Activated CD4-positive, alpha-beta T cell treated with anti-CD3 and anti-CD28 coated beads, Interleukin-2, amount 50 U/mL, for 48 hours (primary cell): ENCODE data around the gene PRPF6.
A peak's percentile ranks its signal among the peaks of the same experiment; 100 is the strongest.
"Not testable (repeated sequence)": the region's sequence is repeated elsewhere in the genome, so short reads cannot be mapped to it uniquely, and the experiment has no call there.

Source experiments
- DNase-seq, 2 experiments: peaks; one replicate each; pipeline ENCODE4 v3.0.0-alpha.2; 2020

Gene PRPF6

DNA sequence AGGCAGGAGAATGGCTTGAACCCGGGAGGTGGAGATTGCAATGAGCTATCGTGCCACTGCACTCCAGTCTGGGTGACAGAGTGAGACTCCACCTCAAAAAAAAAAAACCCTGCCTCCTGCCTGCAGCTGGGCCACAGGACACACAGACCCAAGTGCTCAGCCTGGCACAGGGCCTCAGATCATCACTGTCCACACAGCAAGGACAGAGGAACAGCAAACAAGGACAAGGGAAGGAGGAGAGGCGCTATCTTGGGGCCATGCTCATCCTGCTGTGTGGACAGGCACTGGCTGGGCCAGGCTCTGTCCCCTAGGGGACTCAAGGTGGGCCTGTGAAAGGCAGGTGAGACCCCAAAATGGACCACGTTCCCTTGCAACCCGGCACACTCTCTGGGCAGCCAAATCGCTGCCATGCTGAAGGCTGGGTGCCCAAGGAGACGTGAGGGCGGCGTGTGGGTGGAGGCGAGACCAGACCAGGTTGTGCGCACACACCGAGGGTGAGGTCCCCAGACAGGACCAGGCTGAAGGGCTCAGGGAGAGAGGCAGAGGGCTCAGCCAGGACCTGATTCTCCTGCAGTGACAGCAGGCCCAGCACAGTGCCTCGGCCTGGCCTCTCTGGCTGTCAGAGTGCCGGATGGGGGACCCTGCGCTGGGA is 33.8 kb upstream of the PRPF6 start:
- DNase-seq = no peak

DNA sequence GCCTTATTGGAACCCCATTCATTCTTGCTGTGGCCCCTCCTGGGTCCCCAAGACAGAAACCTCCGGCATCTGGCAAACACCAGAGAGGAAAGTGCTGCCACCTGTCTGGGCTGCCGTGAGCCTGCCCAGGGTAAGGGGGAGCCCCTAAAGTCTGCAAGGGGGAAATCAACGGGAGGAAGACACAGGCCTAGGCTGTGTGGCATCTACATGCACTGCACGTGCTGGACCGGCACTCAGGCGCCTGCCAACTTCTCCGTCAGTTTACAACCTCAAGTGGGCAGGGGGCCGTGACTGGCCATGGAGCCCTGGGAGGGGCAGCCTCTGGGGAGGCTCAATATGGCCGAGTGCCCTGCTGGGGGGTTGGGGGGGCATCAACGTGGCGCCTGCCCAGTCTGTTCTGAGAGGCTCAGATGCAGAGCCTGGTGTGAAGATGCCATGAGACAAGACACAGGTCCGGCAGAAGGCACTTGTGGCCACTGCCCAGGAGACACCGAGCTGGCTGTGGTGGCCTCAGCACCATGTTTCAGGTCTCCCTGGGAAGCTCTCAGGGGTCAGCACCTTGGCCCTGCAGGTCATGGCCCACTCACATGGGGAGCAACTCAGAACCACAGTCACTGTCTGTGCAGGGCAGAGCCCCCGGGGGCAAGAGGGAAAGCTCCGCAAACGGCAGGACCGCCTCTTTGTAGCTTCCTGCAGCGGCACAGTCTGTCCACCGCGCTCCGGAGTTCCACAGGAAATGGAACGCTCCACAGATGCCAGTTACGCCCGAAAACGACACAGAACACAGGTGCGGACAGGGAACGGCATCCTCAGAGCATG is 33.1 kb upstream of the PRPF6 start:
- peak; percentile 29 to 38 for DNase-seq

DNA sequence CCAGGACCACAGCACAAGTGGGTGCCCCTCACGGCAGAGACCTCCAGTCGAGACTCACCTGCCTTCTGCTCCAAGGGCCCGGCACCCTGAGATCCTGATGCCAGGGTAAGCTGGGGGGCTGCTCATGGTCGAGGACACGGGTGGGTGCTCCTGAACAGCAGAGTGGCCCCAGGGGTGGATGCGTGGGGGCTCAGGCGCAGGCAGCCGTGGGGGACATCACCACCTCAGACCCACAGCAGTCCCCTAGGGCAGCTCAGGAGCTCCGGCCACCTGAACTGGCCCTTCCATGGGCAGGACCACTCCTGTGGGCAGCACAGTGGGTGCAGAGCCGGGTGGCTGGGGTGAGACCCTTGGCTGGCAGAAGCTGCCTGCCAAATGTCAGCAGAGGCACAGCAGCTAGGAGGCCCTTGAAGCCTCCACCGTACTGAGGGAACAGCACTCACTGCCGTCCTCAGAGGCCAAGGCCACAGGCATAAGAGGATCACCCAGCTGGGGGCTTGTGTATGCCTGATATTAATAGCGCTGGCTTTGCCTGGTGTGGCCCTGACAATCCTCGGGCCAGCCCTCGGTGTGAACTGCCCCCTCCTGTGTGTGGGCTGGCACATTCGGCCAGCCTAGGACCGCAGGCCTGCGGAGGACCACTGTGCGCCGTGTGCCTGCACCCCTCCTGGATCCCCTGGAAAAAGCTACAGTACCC is 30.1 kb upstream of the PRPF6 start:
- no peak for DNase-seq

DNA sequence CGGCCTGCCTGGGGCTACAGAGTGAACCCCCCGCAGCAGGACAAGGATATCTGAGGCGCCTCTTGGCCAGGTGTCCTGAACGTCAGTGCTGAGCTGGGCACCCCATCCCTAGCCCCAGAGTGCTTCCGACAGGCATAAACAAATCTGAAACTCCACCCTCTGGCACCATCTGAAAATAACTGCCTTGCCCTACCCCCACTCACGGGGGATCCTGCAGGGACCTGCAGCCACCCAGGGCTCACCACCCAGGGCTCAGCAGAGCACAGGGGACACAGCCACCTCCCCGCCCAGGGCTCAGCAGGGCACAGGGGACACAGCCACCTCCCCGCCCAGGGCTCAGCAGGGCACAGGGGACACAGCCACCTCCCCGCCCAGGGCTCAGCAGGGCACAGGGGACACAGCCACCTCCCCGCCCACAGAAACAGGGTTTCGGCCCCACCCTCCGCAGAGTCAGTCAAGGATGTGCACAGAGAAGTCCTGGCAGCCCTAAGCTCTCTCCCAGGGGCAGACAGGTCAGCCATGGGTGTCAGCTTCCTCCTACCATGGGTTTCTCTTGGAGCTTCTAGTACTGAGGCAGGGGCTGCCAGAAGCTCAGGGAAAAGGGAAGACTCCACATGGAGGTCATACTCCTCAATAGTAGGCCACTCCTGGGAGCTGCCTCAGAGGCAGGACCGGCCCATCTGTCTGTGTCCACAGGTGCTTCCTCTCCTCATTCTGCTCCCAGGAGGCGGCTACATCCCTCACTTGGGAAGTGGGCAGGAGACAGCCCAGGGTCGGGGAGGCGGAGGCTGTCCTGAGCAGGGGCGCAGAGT is 29.3 kb upstream of the PRPF6 start:
- DNase-seq = no peak

DNA sequence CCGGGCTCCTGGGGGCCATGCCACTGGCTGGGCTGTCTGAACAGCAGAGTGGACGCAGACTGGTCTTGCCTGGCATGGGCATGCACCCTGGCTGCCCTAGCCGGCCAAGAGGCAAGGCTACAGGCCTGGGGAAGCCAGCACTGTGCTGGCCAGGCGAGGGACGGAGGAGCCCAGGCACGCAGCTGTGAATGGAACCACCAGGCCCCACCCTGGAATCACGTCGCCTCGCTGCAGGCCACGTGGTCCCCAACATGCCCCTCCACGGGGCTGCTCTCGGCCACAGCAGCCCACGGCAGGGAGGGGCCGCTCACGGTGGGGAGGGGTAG is 28.8 kb upstream of the PRPF6 start:
- no peak for DNase-seq

DNA sequence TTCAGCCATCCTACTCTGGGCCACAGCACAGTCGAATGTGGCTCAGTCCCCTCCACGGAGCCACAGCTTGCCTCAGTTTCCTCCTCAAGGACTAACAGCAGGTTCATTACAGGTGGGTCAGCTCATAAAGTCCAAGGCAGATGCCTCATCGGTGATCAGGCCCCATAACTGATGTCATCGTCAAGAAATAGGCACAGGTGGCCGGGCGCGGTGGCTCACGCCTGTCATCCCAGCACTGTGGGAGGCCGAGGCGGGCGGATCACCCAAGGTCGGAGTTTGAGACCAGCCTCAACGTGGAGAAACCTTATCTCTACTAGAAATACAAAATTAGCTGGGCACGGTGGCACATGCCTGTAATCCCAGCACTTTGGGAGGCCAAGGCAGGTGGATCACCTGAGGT is 28.2 kb upstream of the PRPF6 start:
- DNase-seq = no peak

DNA sequence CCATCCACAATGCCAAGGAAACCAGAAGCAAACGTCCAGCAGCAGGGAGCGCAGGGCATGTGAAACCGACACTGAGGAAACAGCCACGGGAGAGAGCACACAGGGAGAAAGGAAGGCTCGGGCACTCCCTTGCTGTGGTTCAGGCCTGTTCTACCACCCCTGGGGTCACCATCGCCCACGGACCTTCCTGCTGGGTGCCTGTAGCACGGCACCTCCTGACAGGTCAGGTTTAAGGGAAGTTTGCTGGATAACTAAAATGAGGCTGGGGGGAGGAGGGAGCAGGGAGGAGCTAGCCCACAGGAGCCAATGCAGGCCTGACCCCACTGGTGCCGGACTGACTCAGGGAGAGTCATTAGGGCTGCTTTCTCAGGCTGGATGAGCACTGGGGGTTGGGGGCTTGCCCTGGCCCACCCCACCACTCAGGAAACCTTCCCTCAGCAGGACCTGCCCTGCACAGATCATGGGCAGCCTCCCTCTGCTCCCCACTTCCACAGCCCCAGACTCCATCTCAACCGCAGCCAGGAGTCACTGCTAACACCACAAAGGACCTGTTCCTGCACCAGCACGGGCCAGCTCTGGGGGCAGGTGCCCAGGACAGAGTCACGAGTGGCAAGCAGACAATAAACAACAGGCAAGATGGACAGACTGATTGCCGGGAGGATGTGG is 27.0 kb upstream of the PRPF6 start:
- no peak for DNase-seq

DNA sequence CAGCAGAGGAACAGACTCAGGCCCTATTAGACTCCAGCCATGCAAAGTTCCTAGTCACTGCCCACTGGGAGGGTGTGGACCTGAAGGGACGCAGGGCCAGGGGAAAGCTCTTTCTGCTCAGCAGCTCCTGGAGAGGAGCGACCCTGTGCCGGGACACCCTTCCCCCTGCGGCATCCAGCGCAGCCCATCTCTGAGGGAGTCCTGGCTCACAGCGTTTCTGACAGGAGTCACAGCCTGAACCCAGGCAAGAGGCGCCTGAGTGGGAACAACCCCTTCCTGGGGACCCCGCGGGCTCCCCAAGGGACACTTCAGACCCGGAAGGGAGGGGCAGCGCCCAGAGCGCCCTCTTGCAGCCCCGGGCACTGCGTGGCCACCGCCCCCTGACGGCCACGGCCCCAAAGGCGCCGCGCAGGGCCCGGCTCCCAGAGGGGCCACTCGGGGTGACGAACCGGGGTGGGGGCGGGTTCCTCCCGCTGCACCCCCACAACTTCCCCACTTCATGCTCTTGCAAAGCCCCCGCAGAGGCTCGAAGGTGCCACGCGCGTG is 25.6 kb upstream of the PRPF6 start:
- peak; percentile 38 to 46 for DNase-seq

DNA sequence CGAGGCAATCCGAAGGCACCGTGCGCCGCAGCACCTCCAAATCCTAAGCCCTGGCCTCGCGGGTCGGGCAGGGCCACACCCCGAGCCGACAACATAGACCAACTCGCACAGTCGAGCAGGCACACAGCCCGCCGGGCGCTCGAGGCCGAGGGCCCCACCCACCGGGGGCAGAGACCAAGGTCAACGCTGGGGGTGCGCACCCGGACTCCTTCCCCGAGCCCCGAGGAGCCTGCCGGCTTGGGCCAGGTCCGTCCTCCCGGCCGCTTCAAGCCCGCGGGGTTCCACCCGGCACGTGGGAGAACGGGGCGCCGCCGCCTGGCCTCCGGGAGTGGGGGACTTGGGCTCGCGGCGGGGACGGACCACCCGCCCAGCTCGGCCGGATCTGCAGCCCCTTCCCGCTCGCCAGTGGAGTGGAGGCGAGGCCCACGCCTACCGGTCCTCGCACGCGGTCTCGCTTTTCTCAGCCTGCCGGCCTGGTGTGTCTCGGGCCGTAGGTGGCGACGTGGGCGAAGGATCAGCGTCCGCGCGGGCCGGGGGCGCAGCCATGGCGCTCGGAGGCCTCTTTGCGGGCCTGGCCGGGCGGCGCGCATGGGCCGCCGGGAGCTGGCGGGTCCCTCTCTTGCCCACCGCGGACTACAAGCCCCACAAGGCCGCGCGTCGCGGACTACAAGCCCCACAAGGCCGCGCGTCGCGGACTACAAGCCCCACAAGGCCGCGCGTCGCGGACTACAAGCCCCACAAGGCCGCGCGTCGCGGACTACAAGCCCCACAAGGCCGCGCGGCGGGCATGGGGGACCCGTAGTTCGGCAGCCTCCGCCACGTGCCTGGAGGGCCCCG is 24.9 kb upstream of the PRPF6 start, which contains the start of gene UCKL1:
Gene UCKL1, minus strand, starts transcription at position 590 of the 837 bp plus-strand sequence. Its CDS starts 44 bp downstream, at position 546.
- DNase-seq = peak; percentile 88 to 90

DNA sequence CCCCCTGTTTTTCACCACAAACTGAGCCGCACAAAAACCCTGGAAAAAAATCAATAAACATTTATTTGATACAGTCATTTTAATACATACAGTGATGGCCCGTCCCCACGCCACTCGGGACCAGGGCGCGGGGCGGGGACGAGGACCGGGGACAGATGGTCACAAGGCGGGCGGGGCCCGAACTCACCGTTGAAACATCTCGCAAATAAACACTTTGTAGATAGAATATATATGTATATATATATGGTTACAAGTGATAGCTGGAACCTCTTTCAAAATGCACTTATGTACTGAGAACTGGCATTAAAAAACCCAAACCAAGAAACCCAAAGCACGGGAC is 24.3 kb upstream of the PRPF6 start:
- no peak for DNase-seq

DNA sequence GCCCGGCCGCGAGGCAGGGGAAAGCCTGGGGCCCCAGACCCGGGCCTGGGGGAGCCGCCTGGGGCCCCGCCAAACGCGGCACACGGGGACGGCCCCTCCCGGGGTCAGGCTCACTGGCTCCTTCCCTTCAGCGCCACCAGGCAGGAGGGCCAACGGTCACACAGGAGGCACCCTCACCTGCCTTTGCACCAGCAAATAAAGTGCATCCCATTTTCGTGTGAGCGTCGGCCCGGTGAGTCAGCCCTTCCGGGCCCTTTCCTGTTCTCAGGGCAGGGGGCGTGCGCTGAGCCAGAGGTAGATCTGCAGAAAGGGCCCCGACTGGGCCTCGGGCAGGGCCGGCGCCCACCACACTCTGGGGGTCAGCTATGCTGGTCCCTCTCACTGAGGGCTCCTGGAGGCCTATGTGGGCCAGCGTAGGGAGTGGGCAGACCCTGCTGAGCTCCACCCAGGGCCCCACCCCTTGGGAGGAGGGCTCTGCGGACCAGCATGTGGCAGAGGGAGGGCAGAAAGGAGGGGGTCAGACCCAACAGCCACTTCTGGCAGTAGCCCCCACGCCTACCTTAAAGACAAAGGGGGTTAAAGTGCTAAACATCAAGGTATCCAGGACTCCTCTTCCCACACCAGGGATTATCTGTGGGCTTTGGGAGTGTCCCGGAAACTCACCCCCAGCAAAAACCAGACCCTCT is 23.8 kb upstream of the PRPF6 start:
- DNase-seq = peak; percentile 74 to 80

DNA sequence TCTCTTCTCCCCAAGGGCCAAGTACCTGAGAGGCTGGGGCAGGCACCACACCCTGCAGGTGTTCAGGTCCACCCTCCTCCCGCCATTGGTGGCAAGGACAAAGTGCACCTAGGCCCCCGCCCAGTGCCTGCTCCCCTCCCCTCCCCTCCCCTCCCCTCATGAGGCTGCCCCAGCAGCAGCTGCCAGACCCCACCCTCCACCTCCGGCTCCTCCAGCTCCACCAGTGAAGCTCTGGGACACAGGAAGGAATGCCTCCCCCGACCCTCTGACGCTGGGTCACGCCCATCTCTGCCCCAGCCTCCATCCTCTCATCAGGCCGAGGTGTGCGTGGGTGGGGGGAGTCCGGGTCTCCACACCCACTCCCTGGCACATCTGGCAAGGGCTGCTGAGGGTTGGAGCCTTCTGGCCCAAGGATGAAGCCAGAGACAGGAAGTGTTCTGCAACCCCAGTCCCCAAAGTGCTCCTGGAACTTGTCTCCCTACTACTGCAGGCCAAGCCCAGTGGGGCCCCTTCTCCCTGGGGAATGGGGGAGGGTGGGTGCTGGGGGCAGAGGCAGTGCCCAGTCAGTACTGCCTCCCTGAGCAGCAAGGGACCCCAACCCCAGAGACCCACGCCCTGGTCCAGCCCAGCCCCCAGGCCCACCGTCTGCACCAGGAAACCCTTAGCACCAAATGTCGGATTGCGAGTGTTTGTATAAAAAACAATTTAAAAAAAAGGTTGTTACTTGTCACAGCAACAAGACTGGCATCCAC is 23.1 kb upstream of the PRPF6 start:
- peak; percentile 66 to 72 for DNase-seq

DNA sequence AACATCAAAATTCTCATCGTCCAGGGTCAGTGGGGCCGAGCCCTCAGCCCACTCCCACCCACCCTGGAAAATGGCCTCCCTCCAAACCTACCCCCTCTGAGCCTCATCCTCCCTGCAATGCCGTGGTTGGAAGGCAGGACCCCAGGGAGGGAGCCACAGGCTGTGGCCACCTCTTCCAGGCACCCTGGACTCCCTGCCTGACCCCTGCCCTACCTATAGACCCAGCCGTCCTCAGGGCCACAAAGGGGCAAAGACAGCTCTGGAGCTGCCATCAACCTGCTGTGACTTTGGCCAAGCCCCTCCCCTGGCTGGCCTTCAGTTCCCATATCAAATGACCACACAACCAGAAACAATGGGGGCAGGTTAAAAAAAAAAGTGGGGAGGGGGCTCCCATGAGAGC is 22.5 kb upstream of the PRPF6 start:
- DNase-seq = no peak

DNA sequence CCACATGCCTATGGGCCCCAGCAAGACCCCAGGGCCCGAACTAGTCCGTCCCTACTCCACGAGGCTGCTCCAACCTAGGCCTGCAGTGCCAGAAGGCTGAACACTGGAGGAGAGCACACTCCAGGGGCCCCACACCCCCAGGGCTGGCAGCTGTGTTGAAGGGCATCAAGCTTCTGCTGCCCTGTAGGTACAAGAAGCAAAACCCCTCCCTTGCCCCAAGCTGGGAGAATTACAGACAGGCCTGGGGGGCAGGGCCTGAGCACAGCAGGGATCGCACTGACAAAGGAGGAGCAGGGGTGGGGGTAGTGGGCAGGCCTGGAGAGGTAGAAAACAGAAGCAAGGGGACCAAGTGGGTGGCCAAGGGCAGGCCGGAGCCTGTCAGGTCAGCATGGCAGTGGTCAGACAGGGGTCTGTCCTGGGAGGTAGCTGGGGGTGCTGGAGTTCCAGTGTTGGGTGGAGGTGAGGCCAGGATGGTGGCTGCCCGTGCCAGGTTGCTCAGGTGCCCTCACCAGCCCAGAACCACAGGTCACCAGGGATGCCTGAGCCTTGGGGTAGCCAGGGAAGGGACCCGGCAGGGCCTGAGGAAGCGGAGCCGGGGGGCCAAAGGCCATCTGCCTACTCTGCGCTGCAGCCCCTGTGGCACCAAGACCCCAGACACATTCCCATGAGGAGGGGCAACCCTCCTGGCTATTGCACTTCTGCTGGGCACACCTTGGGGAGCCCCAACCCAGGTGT is 21.8 kb upstream of the PRPF6 start:
- no peak for DNase-seq

DNA sequence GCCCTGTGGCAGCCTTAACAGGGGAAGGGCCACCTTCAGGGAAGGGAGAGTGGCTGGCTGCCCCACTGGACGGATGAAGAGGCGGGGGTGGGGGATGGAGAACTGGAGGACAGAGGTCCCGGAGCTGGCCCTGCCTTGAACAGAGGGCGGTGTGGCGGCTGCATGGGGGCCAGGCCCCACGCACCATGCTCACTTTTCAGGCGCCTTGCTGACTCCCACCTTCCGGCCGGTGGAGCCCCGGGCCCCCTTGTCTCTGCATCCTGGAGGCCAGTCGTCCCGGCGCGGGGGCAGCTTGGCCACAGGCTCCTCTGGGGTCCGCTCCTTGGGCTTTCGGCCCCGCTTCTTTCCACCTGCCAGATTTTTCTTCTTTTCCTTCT is 21.2 kb upstream of the PRPF6 start:
- no peak for DNase-seq

DNA sequence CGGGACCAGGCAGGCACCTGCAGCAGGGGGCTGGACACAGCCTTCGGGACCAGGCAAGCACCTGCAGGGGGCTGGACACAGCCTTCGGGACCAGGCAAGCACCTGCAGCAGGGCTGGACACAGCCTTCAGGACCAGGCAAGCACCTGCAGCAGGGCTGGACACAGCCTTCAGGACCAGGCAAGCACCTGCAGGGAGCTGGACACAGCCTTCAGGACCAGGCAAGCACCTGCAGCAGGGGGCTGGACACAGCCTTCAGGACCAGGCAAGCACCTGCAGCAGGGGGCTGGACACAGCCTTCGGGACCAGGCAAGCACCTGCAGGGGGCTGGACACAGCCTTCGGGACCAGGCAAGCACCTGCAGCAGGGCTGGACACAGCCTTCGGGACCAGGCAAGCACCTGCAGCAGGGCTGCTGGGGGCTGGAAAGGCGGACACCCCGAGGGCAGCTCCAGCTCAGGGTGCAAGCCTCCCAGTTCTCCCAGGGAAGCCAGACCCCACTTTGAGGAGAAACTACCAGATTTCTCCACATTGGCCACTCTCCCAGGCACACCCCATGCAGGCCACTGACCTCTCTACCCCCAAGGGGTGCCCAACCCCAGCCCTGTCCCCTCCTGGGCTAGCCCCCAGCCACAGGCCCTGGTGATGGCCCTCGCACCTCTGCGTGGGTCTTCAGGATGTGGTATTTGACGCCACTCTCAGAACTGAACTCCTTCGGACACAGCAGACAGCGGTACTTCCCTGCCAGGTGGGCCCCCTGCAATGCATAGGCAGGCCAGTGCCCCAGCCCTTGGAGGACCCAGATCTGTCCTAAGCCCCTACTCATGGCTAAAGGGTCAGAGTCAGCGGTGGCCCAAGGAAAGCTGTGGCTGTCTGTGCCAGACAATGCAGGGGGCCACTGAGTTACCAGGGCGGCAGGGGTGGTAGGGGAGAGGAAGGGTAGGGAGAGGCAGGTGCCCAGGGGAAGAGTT is 20.0 kb upstream of the PRPF6 start:
- DNase-seq = not testable (repeated sequence)

DNA sequence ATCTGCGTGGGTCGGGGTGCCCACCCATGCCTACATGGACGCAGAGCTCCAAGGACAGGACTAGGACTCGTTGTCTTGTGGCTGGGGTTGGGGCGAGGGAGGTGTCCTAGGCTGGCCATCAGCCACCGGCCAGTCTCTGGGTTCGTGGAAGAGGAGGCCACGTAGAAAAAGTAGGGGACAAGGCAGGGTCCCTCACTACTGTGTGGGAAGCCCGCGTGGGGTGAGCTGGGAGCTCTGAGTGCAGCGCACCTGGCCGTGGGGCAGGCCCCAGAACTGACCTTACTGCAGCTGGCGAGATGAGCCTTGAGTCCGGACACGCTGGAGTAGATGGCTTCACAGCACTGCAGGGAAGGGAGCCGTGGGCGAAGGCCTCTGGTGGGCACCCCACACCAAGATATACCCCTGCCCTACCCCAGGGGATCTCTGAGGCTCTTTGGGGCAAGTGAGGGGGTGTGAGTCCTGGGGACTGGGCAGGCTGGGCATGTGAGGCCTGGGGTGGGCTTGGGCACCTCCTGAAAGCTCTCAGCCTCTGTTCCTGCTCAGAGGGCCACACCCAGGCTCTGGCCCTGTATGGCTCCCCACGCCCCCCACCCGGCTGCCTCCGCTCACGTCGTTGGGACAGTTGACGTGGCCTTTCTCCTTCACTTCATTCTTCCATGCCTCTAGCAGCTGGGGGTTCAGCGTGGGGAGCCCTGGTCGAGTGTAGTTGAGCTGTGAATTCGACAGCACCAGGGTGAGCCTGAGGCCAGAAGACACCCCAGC is 19.1 kb upstream of the PRPF6 start:
- DNase-seq = no peak
